ENCODE data around the gene FOXP1. TPM values are rescaled to one million over a fixed set of nuclear protein-coding genes. Genes with fewer than 3 reads are reported as not detected.

Gene FOXP1
- total and polyA plus RNA-seq, 4 donors: 15.2 to 263 (median 110) TPM

DNA sequence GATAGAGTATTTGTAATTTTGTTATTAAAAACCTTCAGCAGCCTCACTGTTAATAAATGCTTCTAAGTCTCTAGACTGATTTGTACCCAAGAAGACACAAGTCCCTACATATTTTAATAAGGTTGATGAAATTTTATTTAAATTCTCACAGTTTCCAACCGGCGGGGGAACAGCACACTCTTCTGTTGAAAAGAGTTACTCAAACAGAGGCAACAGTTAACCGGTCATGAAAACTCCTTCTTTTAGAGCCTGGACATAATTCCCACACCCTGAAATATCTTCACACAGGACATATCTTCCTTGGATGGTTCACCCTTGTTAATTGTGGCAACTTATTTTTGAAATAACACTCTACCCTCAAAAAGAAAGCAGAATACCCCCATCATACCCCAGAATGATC lies 278.8 kb downstream of the FOXP1 start:
- ATAC-seq (ENCODE audit: low FRiP score): peak; percentile 80
- Histone ChIP-seq H3K36me3 (ENCODE audit: control insufficient read depth in 1 of 2, insufficient read depth in 2 of 2, low read length in 1 of 2) (no peaks in the 10 kb centered on the region), H3K27me3 (ENCODE audit: control insufficient read depth in 1 of 2, insufficient read depth in 2 of 2, low read length in 1 of 2) (no peaks in the 10 kb centered on the region), H3K9me3 (ENCODE audit: control insufficient read depth, low read length) (no peaks in the 10 kb centered on the region), H3K4me3 (ENCODE audit: low read length in 2 of 2) (peak overlapping the region; percentile 59 to 93), H3K4me1 (ENCODE audit: control insufficient read depth in 1 of 2, insufficient read depth in 2 of 2, low read length in 2 of 2) (peaks cover 2 to 6% of the 10 kb centered on the region in 2 donors), H3K27ac (ENCODE audit: low read depth in 1 of 2, low read length in 2 of 2) (peak overlapping the region in 1 of 2 donors; percentile 21)
- no peak for DNase-seq
- WGBS, 2 donors: 3 to 4% methylated on average over 3 of the region's 3 CpGs
- intact Hi-C loops (cut with DNase I): loop anchor here (1.0 to 10.0 kb wide), 12 partner anchors 47 to 760 kb away; partner anchors contain the start of gene FOXP1 (in 1 of the 2)

DNA sequence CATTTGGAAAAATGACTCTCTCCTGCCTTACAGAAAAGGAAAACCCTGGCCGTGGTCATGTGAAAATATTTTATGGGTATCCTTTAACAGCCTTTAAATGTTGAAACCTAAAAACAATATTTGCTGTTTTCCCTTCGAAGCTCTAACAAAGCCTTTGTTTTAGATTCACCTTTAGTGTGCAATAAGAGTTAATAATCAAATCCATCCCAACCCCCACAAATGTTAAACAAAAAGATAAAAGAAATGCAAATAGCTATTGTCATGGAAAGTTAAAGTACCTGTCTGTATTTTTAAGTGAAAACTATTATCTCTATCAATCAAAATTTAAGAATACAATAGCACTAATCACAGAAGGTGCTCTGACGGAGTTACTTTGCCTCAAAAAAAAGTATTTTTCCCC lies 279.3 kb downstream of the FOXP1 start:
- ATAC-seq (ENCODE audit: low FRiP score) (no peak), DNase-seq (no peak)
- Histone ChIP-seq H3K4me1 (ENCODE audit: control insufficient read depth in 1 of 2, insufficient read depth in 2 of 2, low read length in 2 of 2) (peaks cover 2 to 6% of the 10 kb centered on the region in 2 donors), H3K27ac (ENCODE audit: low read depth in 1 of 2, low read length in 2 of 2) (peak overlapping the region in 1 of 2 donors; percentile 90), H3K36me3 (ENCODE audit: control insufficient read depth in 1 of 2, insufficient read depth in 2 of 2, low read length in 1 of 2) (no peaks in the 10 kb centered on the region), H3K9me3 (ENCODE audit: control insufficient read depth, low read length) (no peaks in the 10 kb centered on the region), H3K27me3 (ENCODE audit: control insufficient read depth in 1 of 2, insufficient read depth in 2 of 2, low read length in 1 of 2) (no peaks in the 10 kb centered on the region), H3K4me3 (ENCODE audit: low read length in 2 of 2) (peak overlapping the region in 1 of 2 donors; percentile 54)
- intact Hi-C loops (cut with DNase I): loop anchor here (5.0 to 10.0 kb wide), 11 partner anchors 47 to 759 kb away; partner anchors contain the start of gene FOXP1 (in 1 of the 2)
- 3 to 15% methylated on average over 3 of the region's 3 CpGs for WGBS, 2 donors

DNA sequence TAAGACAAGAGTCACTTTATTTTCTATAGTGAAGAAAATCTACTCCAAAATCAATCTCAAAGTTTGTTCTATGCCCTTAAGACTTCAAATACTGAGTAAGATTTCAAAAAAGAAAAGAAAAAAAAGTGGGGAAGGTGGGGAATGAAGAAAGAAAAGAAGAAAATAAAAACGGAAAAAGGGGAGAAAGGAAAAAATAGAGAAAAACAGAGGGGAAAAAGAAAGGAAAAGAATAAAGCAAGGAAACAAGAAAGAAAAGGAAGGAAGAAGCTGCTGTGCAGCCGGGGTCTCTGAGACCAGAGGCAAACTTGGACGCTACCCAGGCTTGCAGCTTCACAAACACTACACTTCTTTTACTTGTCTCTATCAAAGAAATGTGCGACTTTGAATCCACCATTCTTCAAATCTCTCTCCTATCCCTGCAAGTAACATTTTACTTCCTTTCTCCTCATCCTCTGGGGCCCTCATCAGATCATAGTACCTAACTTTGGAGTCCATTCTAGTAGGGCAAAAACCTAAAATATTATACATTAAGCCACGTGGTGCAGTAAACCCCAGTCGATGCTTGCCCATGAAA lies 279.8 kb downstream of the FOXP1 start:
- Histone ChIP-seq H3K27me3 (ENCODE audit: control insufficient read depth in 1 of 2, insufficient read depth in 2 of 2, low read length in 1 of 2) (no peaks in the 10 kb centered on the region), H3K9me3 (ENCODE audit: control insufficient read depth, low read length) (no peaks in the 10 kb centered on the region), H3K4me3 (ENCODE audit: low read length in 2 of 2) (peak overlapping the region; percentile 9 to 54), H3K36me3 (ENCODE audit: control insufficient read depth in 1 of 2, insufficient read depth in 2 of 2, low read length in 1 of 2) (no peaks in the 10 kb centered on the region), H3K27ac (ENCODE audit: low read depth in 1 of 2, low read length in 2 of 2) (peak overlapping the region; percentile 70 to 90), H3K4me1 (ENCODE audit: control insufficient read depth in 1 of 2, insufficient read depth in 2 of 2, low read length in 2 of 2) (peaks cover 2 to 6% of the 10 kb centered on the region in 2 donors)
- no peak for DNase-seq
- ATAC-seq (ENCODE audit: low FRiP score): no peak
- intact Hi-C loops (cut with DNase I): loop anchor here (5.0 to 10.0 kb wide), 11 partner anchors 46 to 759 kb away; partner anchors contain the start of gene FOXP1 (in 1 of the 2)
- 2 to 5% methylated on average over 6 of the region's 6 CpGs for whole genome bisulfite sequencing, 2 donors

DNA sequence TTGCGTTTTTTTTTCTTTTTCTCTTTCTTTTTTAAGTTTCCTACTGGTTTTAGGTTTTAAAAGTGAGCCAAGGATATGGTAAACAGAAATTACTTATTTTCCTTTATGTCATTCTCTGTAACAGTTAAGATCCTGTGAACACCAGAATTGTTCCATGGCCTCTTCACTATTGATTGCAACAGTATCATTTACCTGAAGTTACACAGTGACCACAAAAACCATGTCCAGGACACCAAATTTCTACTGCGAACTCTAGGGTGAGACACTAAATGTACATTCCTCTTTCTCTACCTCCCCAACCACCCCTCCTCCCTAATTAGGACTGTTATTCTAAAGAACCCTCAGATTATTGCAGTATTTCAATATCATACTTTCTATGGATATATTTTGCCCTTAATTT lies 280.9 kb downstream of the FOXP1 start:
- H3K27ac ChIP-seq (ENCODE audit: low read depth in 1 of 2, low read length in 2 of 2): no peak overlapping the region
- no peak overlapping the region for H3K4me3 ChIP-seq (ENCODE audit: low read length in 2 of 2)
- peaks cover 2 to 6% of the 10 kb centered on the region in 2 donors for H3K4me1 ChIP-seq (ENCODE audit: control insufficient read depth in 1 of 2, insufficient read depth in 2 of 2, low read length in 2 of 2)
- no peaks in the 10 kb centered on the region for H3K27me3 ChIP-seq (ENCODE audit: control insufficient read depth in 1 of 2, insufficient read depth in 2 of 2, low read length in 1 of 2)
- no peaks in the 10 kb centered on the region for H3K9me3 ChIP-seq (ENCODE audit: control insufficient read depth, low read length)
- no peak for DNase-seq
- 85 to 88% methylated on average over 2 of the region's 2 CpGs for WGBS, 2 donors
- H3K36me3 ChIP-seq (ENCODE audit: control insufficient read depth in 1 of 2, insufficient read depth in 2 of 2, low read length in 1 of 2): no peaks in the 10 kb centered on the region
- intact Hi-C loops (cut with DNase I): loop anchor here (5.0 to 10.0 kb wide), 11 partner anchors 45 to 758 kb away; partner anchors contain the start of gene FOXP1 (in 1 of the 2)
- no peak for ATAC-seq (ENCODE audit: low FRiP score)

DNA sequence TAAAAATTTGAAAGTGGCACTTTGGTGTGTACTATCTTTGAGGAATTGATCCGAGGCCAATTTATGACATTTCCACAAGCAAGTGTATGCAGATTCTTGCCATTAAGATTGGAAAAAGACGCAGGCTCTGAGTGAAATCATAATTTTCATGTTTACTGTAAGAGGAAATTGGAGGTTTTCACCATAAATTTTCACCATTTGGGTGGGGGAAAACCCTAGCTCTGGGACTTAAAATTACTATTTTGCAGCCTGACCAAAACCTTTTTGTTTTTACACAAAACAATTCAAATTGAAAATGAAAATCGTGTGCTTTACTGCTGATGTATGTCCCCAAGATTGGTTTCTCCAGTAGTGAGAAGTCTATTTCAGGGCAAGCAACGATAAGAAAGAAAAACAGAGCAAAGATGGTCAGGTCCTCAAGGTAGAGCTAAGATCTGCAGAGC lies 282.6 kb downstream of the FOXP1 start:
- Histone ChIP-seq H3K9me3 (ENCODE audit: control insufficient read depth, low read length) (no peaks in the 10 kb centered on the region), H3K4me1 (ENCODE audit: control insufficient read depth in 1 of 2, insufficient read depth in 2 of 2, low read length in 2 of 2) (peaks cover 2 to 4% of the 10 kb centered on the region in 2 donors), H3K36me3 (ENCODE audit: control insufficient read depth in 1 of 2, insufficient read depth in 2 of 2, low read length in 1 of 2) (no peaks in the 10 kb centered on the region), H3K4me3 (ENCODE audit: low read length in 2 of 2) (no peak overlapping the region), H3K27me3 (ENCODE audit: control insufficient read depth in 1 of 2, insufficient read depth in 2 of 2, low read length in 1 of 2) (no peaks in the 10 kb centered on the region), H3K27ac (ENCODE audit: low read depth in 1 of 2, low read length in 2 of 2) (no peak overlapping the region)
- DNase-seq (no peak), ATAC-seq (ENCODE audit: low FRiP score) (no peak)
- WGBS, 2 donors: 9 to 18% methylated on average over 4 of the region's 4 CpGs
- intact Hi-C loops (cut with DNase I): loop anchor here (5.0 to 10.0 kb wide), 11 partner anchors 44 to 756 kb away; partner anchors contain the start of gene FOXP1 (in 1 of the 2)

DNA sequence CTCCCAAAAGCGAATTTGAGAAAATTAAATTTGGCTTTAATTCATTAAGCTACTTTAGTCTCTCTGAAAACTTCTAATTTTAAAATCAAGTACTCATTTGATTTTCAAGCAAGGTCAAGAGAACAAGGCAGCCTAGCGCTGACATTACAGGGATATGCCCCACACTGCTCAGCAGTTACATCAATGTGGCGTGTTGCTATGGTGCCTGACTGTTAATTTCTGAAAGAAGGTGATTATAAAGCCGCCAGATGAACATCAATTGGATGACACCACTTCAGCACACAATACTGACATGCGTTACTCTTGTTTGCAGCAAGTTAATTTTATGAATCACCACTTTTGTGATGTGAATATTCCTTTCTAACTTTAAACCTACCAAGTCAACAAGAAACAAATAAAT lies 284.4 kb downstream of the FOXP1 start:
- no peaks in the 10 kb centered on the region for H3K9me3 ChIP-seq (ENCODE audit: control insufficient read depth, low read length)
- intact Hi-C loops (cut with DNase I): no loop called here

DNA sequence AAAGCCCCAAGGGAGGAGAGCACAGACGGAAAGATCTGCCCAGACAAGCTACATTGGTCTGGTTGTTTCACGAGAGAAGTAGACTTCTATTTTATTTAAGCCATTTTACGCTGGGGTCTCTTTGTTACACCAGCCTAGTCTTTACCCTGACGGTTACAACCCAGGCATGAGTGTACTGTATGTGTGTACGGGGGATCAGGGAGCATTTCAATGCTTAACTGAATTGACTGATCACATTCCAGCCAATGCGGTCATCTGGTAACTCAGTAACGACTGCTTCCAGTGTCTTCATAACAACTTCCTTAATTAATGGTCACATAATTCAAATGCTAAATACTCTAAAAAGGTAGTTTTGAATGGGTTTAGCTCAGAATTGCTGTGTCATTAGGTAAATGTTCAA lies 288.6 kb downstream of the FOXP1 start:
- H3K4me1 ChIP-seq (ENCODE audit: control insufficient read depth in 1 of 2, insufficient read depth in 2 of 2, low read length in 2 of 2): no peaks in the 10 kb centered on the region
- intact Hi-C loops (cut with DNase I): no loop called here
- H3K27me3 ChIP-seq (ENCODE audit: control insufficient read depth in 1 of 2, insufficient read depth in 2 of 2, low read length in 1 of 2): no peaks in the 10 kb centered on the region
- ATAC-seq (ENCODE audit: low FRiP score) (no peak), DNase-seq (no peak)
- no peaks in the 10 kb centered on the region for H3K36me3 ChIP-seq (ENCODE audit: control insufficient read depth in 1 of 2, insufficient read depth in 2 of 2, low read length in 1 of 2)
- H3K27ac ChIP-seq (ENCODE audit: low read depth in 1 of 2, low read length in 2 of 2): no peak overlapping the region
- H3K9me3 ChIP-seq (ENCODE audit: control insufficient read depth, low read length): no peaks in the 10 kb centered on the region
- 93 to 95% methylated on average over 7 of the region's 7 CpGs for WGBS, 2 donors
- no peak overlapping the region for H3K4me3 ChIP-seq (ENCODE audit: low read length in 2 of 2)

More for the DNA sequence above, 284.4 kb downstream of the FOXP1 start:
- Histone ChIP-seq H3K27ac (ENCODE audit: low read depth in 1 of 2, low read length in 2 of 2) (no peak overlapping the region), H3K4me1 (ENCODE audit: control insufficient read depth in 1 of 2, insufficient read depth in 2 of 2, low read length in 2 of 2) (peaks cover 2 to 3% of the 10 kb centered on the region in 2 donors), H3K27me3 (ENCODE audit: control insufficient read depth in 1 of 2, insufficient read depth in 2 of 2, low read length in 1 of 2) (no peaks in the 10 kb centered on the region), H3K4me3 (ENCODE audit: low read length in 2 of 2) (no peak overlapping the region), H3K36me3 (ENCODE audit: control insufficient read depth in 1 of 2, insufficient read depth in 2 of 2, low read length in 1 of 2) (no peaks in the 10 kb centered on the region)
- WGBS, 2 donors: 98% methylated on average over 5 of the region's 5 CpGs
- ATAC-seq (ENCODE audit: low FRiP score): no peak
- no peak for DNase-seq

DNA sequence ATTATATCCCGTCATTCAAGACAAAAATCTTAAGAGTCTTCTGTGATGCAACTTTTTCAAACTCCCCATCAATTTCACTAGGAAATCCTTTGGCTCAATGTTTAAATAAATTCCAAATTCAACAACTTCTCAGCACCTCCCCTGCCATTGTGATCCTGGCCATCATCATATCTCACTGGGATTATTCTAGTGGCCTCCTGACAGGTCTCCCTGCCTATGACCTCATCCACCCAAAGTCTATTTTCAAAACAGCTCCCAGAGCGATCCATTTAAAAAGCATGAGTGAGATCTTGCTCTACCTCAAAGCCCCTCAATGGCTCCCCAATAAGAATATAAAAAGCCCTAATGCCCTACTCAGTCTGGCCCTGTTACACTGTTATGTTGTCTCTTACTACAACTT lies 293.2 kb downstream of the FOXP1 start:
- WGBS, 2 donors: 95 to 96% methylated on average over 2 of the region's 2 CpGs

More for the DNA sequence above, 293.2 kb downstream of the FOXP1 start:
- Histone ChIP-seq H3K9me3 (ENCODE audit: control insufficient read depth, low read length) (no peaks in the 10 kb centered on the region), H3K27ac (ENCODE audit: low read depth in 1 of 2, low read length in 2 of 2) (no peak overlapping the region), H3K4me1 (ENCODE audit: control insufficient read depth in 1 of 2, insufficient read depth in 2 of 2, low read length in 2 of 2) (no peaks in the 10 kb centered on the region), H3K4me3 (ENCODE audit: low read length in 2 of 2) (no peak overlapping the region), H3K36me3 (ENCODE audit: control insufficient read depth in 1 of 2, insufficient read depth in 2 of 2, low read length in 1 of 2) (no peaks in the 10 kb centered on the region), H3K27me3 (ENCODE audit: control insufficient read depth in 1 of 2, insufficient read depth in 2 of 2, low read length in 1 of 2) (no peaks in the 10 kb centered on the region)
- ATAC-seq (ENCODE audit: low FRiP score) (no peak), DNase-seq (no peak)
- intact Hi-C loops (cut with DNase I): no loop called here
